Posterior vena cava (tissue), 2 donors: Measurements from ENCODE around the gene FOXK1. TPM values are rescaled to one million over a fixed set of nuclear protein-coding genes. Genes with fewer than 3 reads are reported as not detected.
"Not testable (repeated sequence)": the region's sequence is repeated elsewhere in the genome, so short reads cannot be mapped to it uniquely, and the experiment has no call there.

Experiments
- DNase-seq: peaks from one replicate; pipeline ENCODE4 v3.0.0-alpha.2; 2020; ENCODE audit warnings: low spot score
- intact Hi-C, 2 donors: fragments of 100-400 bp; cut with DNase I; formaldehyde crosslinking; loops; one replicate each; pipeline versions ENCODE4 v1.14.1 to v1.14.2; 2022 to 2023
- total RNA-seq, 2 donors: library from RNA; stranded (reverse); fragmentation: NEBNext Ultra II Directional; extraction: Animal tissue kit (Norgen Biotek cat#: 25700); gene quantifications; one replicate each; pipeline ENCODE4 v1.2.1, GENCODE V29; 2021
- donor health status: DM: yes; HTN: yes; CAD: no.
- donor health status: DM: yes; HTN: yes; CAD: no.

FOXK1 gene
- total RNA-seq, 2 donors from 2014 or later, result 30.5 to 32.3 TPM

GRCh38 chr7:4661871-4662270 lies 20.2 kb upstream of the FOXK1 start:
- intact Hi-C loops, result no loop called here
- no peak for DNase-seq

- intact Hi-C loops, result no loop called here
- DNase-seq, result no peak
These were observed 18.7 kb upstream of the FOXK1 start for GRCh38 chr7:4663239-4664018.

GRCh38 chr7:4665661-4666060 lies 16.4 kb upstream of the FOXK1 start:
- intact Hi-C loops, result no loop called here
- DNase-seq, result no peak

GRCh38 chr7:4667776-4668509 lies 14.2 kb upstream of the FOXK1 start:
- intact Hi-C loops, result loop anchor here in 1 of 2 donors (1.0 kb wide), 1 partner anchor 12 kb away; no protein-coding TSS in a partner anchor
- DNase-seq, result peak; percentile 50

- intact Hi-C loops, result loop anchor here in 1 of 2 donors (1.0 kb wide), 1 partner anchor 12 kb away; no protein-coding TSS in a partner anchor
- DNase-seq, result peak; percentile 43
These were observed 13.6 kb upstream of the FOXK1 start for GRCh38 chr7:4668510-4668847.

GRCh38 chr7:4670791-4671190 lies 11.3 kb upstream of the FOXK1 start:
- DNase-seq, result no peak
- intact Hi-C loops, result loop anchor here in 1 of 2 donors (5.0 kb wide), 1 partner anchor 1688 kb away; no protein-coding TSS in a partner anchor

- peak; percentile 20 for DNase-seq
- intact Hi-C loops, result no loop called here
These were observed 6.2 kb upstream of the FOXK1 start for GRCh38 chr7:4675771-4676367.

- intact Hi-C loops, result not testable (repeated sequence)
These were observed 4.6 kb upstream of the FOXK1 start for GRCh38 chr7:4677518-4677917.

GRCh38 chr7:4681218-4681851 lies 760 bp upstream of the FOXK1 start:
- DNase-seq, result no peak
- intact Hi-C loops, result loop anchor here (5.0 kb wide), 4 partner anchors 39 to 71 kb away; no protein-coding TSS in a partner anchor

More at GRCh38 chr7:4677518-4677917, 4.6 kb upstream of the FOXK1 start:
- DNase-seq, result not testable (repeated sequence)

GRCh38 chr7:4682621-4683042 lies 537 bp downstream of the FOXK1 start:
- DNase-seq, result peak; percentile 88
- intact Hi-C loops, result loop anchor here (5.0 kb wide), 4 partner anchors 40 to 70 kb away; no protein-coding TSS in a partner anchor

GRCh38 chr7:4683043-4683883 lies 1.2 kb downstream of the FOXK1 start:
- DNase-seq, result no peak

GRCh38 chr7:4683884-4684565 lies 1.9 kb downstream of the FOXK1 start:
- intact Hi-C loops, result loop anchor here (5.0 kb wide), 4 partner anchors 42 to 68 kb away; no protein-coding TSS in a partner anchor
- peak; percentile 86 for DNase-seq

More at GRCh38 chr7:4683043-4683883, 1.2 kb downstream of the FOXK1 start:
- intact Hi-C loops, result loop anchor here (5.0 kb wide), 4 partner anchors 41 to 69 kb away; no protein-coding TSS in a partner anchor

- no peak for DNase-seq
These were observed 2.8 kb downstream of the FOXK1 start for GRCh38 chr7:4684846-4685245.

GRCh38 chr7:4685676-4686075 lies 3.6 kb downstream of the FOXK1 start:
- intact Hi-C loops, DNase-seq: not testable (repeated sequence)

More at GRCh38 chr7:4684846-4685245, 2.8 kb downstream of the FOXK1 start:
- intact Hi-C loops, result loop anchor here (5.0 kb wide), 4 partner anchors 42 to 67 kb away; no protein-coding TSS in a partner anchor

- intact Hi-C loops, result no loop called here
- DNase-seq, result no peak
These were observed 5.9 kb downstream of the FOXK1 start for GRCh38 chr7:4687956-4688355.

GRCh38 chr7:4689151-4689550 lies 7.1 kb downstream of the FOXK1 start:
- DNase-seq, result no peak
- intact Hi-C loops, result no loop called here

- DNase-seq, result no peak
- intact Hi-C loops, result no loop called here
These were observed 7.6 kb downstream of the FOXK1 start for GRCh38 chr7:4689668-4690067.
